Natural killer cell (primary cell): ENCODE measurements around the gene SDHAF1. TPM values are rescaled to one million over a fixed set of nuclear protein-coding genes. Genes with fewer than 3 reads are reported as not detected.
A peak's percentile ranks its signal among the peaks of the same experiment; 100 is the strongest.

Experiments used
- ATAC-seq, 3 donors: fragments of 150-1000 bp in 2 of 3; fragments of 200-7000 bp in 1 of 3; cut with Tn5 transposase; 1 replicate in 1 of 3; 2 replicates in 2 of 3; pipeline ENCODE4 v1.10.0; 2021; ENCODE audit warnings: mild to moderate bottlenecking in 2 of 3, moderate library complexity in 2 of 3
- DNase-seq, 2 donors: peaks; one replicate each; pipeline versions ENCODE4 v3.0.0 to v3.0.0-alpha.2; 2013 to 2021; ENCODE audit warnings: mixed read lengths in 1 of 2
- H3K27ac ChIP-seq: one replicate; pipeline ENCODE4 v1.5.1; 2013; ENCODE audit warnings: mild to moderate bottlenecking, low read length
- H3K27me3 ChIP-seq: one replicate; pipeline ENCODE4 v1.6.1; 2013; ENCODE audit warnings: low read length; ENCODE audit not compliant: control insufficient read depth, insufficient read depth
- H3K36me3 ChIP-seq: one replicate; pipeline ENCODE4 v1.6.1; 2013; ENCODE audit warnings: low read length; ENCODE audit not compliant: control insufficient read depth, insufficient read depth
- H3K4me1 ChIP-seq: one replicate; pipeline ENCODE4 v1.6.1; 2013; ENCODE audit warnings: low read length; ENCODE audit not compliant: control insufficient read depth, insufficient read depth
- H3K4me3 ChIP-seq: one replicate; pipeline ENCODE4 v1.5.1; 2013; ENCODE audit warnings: low read length
- H3K9me3 ChIP-seq: one replicate; pipeline ENCODE4 v1.6.1; 2013; ENCODE audit warnings: low read length; ENCODE audit not compliant: control insufficient read depth, insufficient read depth
- H3K27ac Mint-ChIP-seq, 2 donors: one replicate each; pipeline ENCODE4 v1.8.0; 2022; ENCODE audit warnings: mild to moderate bottlenecking in 2 of 2, mixed read lengths in 2 of 2, moderate library complexity in 1 of 2
- H3K27me3 Mint-ChIP-seq, 2 donors: one replicate each; pipeline ENCODE4 v1.8.0; 2022; ENCODE audit warnings: low read depth in 2 of 2, mixed read lengths in 2 of 2
- H3K36me3 Mint-ChIP-seq: one replicate; pipeline ENCODE4 v1.8.0; 2022; ENCODE audit warnings: mixed read lengths
- H3K4me1 Mint-ChIP-seq, 2 donors: one replicate each; pipeline ENCODE4 v1.8.0; 2022; ENCODE audit warnings: mixed read lengths in 2 of 2
- H3K4me3 Mint-ChIP-seq: one replicate; pipeline ENCODE4 v1.8.0; 2022; ENCODE audit warnings: mild to moderate bottlenecking, moderate library complexity, mixed read lengths
- H3K9me3 Mint-ChIP-seq, 2 donors: one replicate each; pipeline ENCODE4 v1.8.0; 2022; ENCODE audit warnings: mixed read lengths in 2 of 2
- CTCF ChIP-seq: fragments of 200-600 bp; IDR thresholded peaks from one replicate; pipeline ENCODE4 v1.8.0; 2022; ENCODE audit warnings: antibody characterized with exemption
- WGBS: methylation state at CpG from one replicate; pipeline ENCODE4 v1.1.7; 2013; ENCODE audit warnings: missing lambda C conversion rate; ENCODE audit not compliant: insufficient coverage; 5-methylcytosine and 5-hydroxymethylcytosine counted together
- intact Hi-C: fragments of 100-400 bp; cut with micrococcal nuclease; formaldehyde crosslinking; loops from one replicate; pipeline ENCODE4 v1.14.2; 2022
- total RNA-seq, 4 donors: library from RNA; stranded (reverse); fragments of 120-200 nt in 1 of 4; gene quantifications; one replicate each; pipeline versions ENCODE4 v1.2.3 to v1.2.4, GENCODE V29; 2013 to 2022

SDHAF1 gene
- total RNA-seq, 3 donors from 2014 or later (not counting 1 experiment from before 2014, with no cell fraction given) = 9.2 to 12.1 (median 10.5) TPM

- Mint-ChIP-seq H3K36me3 (no peaks in the 10 kb centered on the region), H3K27ac (peak overlapping the region in 1 of 2 donors; percentile 26), H3K27me3 (peaks cover 10 to 14% of the 10 kb centered on the region in 2 donors), H3K4me3 (peak overlapping the region; percentile 42), H3K9me3 (no peaks in the 10 kb centered on the region), H3K4me1 (peaks cover 12 to 24% of the 10 kb centered on the region in 2 donors)
- 86% methylated on average over 7 of the region's 7 CpGs for WGBS
- intact Hi-C loops = loop anchor here (10.0 kb wide), 1 partner anchor 123 kb away; the partner anchor contains the start of genes OVOL3, POLR2I and TBCB
- ATAC-seq = no peak
- Histone ChIP-seq H3K4me1 (peaks cover 33% of the 10 kb centered on the region), H3K4me3 (no peak overlapping the region), H3K27me3 (peaks cover under 1% of the 10 kb centered on the region), H3K27ac (no peak overlapping the region), H3K36me3 (no peaks in the 10 kb centered on the region), H3K9me3 (no peaks in the 10 kb centered on the region)
- no peak for DNase-seq
- TF ChIP-seq CTCF = no peak
Measured at GRCh38 chr19:35991731-35992450, 3.1 kb upstream of the SDHAF1 start.

GRCh38 chr19:35992907-35993765, 1.9 kb upstream of the SDHAF1 start:
- intact Hi-C loops = loop anchor here (10.0 kb wide), 1 partner anchor 122 kb away; the partner anchor contains the start of genes OVOL3, POLR2I and TBCB
- Mint-ChIP-seq H3K9me3 (no peaks in the 10 kb centered on the region), H3K27ac (peak overlapping the region in 1 of 2 donors; percentile 24), H3K36me3 (no peaks in the 10 kb centered on the region), H3K27me3 (peaks cover 3 to 7% of the 10 kb centered on the region in 2 donors), H3K4me3 (peak overlapping the region; percentile 53), H3K4me1 (peaks cover 12 to 30% of the 10 kb centered on the region in 2 donors)
- TF ChIP-seq CTCF = no peak
- DNase-seq = no peak
- Histone ChIP-seq H3K27me3 (no peaks in the 10 kb centered on the region), H3K4me3 (no peak overlapping the region), H3K4me1 (peaks cover 26% of the 10 kb centered on the region), H3K9me3 (no peaks in the 10 kb centered on the region), H3K36me3 (peaks cover 2% of the 10 kb centered on the region), H3K27ac (no peak overlapping the region)
- WGBS = over 99% methylated on average over 7 of the region's 8 CpGs
- ATAC-seq = no peak

GRCh38 chr19:35993923-35994598, 927 bp upstream of the SDHAF1 start:
- Mint-ChIP-seq H3K4me3 (peak overlapping the region; percentile 73), H3K27me3 (peaks cover 0 to 3% of the 10 kb centered on the region in 2 donors), H3K27ac (peak overlapping the region; percentile 91 to 95), H3K9me3 (no peaks in the 10 kb centered on the region), H3K4me1 (peaks cover 12 to 30% of the 10 kb centered on the region in 2 donors), H3K36me3 (no peaks in the 10 kb centered on the region)
- ATAC-seq (no peak), DNase-seq (peak in 1 of 2 donors; percentile 27)
- Histone ChIP-seq H3K27me3 (no peaks in the 10 kb centered on the region), H3K4me3 (no peak overlapping the region), H3K4me1 (peaks cover 26% of the 10 kb centered on the region), H3K27ac (no peak overlapping the region), H3K9me3 (no peaks in the 10 kb centered on the region), H3K36me3 (peaks cover 8% of the 10 kb centered on the region)
- TF ChIP-seq CTCF = no peak
- intact Hi-C loops = loop anchor here (10.0 kb wide), 1 partner anchor 121 kb away; the partner anchor contains the start of genes OVOL3, POLR2I and TBCB
- WGBS = 53% methylated on average over 49 of the region's 49 CpGs
